ENCODE measurements around the gene SYT10. TPM values are rescaled to one million over a fixed set of nuclear protein-coding genes. Genes with fewer than 3 reads are reported as not detected.

Gene SYT10
- total RNA-seq, 1 experiment from 2014 or later = 1.7 TPM

DNA sequence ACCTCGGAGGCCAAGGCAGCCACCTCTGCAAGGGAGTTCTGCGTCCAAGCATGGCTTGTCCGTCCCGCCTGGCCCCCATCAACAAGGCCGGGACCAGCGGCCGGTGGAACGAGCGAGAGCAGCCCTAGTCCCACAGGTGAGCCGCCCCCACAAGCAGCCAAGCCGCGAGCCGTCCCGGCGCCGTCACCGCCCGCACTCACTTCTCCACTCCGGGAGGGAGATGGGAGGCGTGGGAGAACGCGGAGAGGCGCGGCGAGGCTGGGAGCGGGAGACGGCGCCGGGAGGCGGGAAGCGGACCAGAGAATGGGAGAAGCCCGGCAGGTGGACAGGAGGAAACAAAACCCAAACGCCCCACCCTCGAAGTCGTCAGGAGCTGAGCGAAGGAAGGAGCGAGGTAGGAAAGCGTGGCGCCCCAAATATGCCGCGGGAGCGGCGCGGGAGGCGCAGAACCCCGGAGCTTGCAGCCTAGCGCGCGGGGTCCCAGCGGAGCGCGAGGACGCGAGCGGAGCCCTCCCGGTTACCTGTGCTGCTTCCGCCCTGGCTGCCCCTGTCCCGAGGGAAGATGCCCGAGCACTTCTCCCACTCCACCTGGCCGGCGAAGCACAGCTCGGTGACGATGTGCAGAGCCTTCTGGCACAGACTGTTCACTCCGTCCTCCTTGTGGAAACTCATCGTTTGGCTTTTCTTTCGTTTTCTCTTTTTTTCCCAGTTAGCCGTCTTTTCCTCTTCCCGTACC lies 600 bp downstream of the SYT10 start:
- H3K36me3 Mint-ChIP-seq = no peaks in the 10 kb centered on the region
- peaks cover 22% of the 10 kb centered on the region for H3K4me1 Mint-ChIP-seq
- H3K27me3 Mint-ChIP-seq (ENCODE audit: low read depth) = peaks cover 46% of the 10 kb centered on the region
- H3K4me3 Mint-ChIP-seq = peak overlapping the region; percentile 86
- H3K9me3 Mint-ChIP-seq = no peaks in the 10 kb centered on the region
- POLR2A ChIA-PET = no interaction called here
- H3K27ac Mint-ChIP-seq = no peak overlapping the region
- CTCF ChIA-PET = no interaction called here
- DNase-seq (ENCODE audit: low spot score) (peak; percentile 57), ATAC-seq (peak; percentile 59)
- TF ChIP-seq ZNF121 (CRISPR knock-in tag; IDR thresholded peaks at IDR 0.05) = no peak
- TF ChIP-seq, protein P1, sequence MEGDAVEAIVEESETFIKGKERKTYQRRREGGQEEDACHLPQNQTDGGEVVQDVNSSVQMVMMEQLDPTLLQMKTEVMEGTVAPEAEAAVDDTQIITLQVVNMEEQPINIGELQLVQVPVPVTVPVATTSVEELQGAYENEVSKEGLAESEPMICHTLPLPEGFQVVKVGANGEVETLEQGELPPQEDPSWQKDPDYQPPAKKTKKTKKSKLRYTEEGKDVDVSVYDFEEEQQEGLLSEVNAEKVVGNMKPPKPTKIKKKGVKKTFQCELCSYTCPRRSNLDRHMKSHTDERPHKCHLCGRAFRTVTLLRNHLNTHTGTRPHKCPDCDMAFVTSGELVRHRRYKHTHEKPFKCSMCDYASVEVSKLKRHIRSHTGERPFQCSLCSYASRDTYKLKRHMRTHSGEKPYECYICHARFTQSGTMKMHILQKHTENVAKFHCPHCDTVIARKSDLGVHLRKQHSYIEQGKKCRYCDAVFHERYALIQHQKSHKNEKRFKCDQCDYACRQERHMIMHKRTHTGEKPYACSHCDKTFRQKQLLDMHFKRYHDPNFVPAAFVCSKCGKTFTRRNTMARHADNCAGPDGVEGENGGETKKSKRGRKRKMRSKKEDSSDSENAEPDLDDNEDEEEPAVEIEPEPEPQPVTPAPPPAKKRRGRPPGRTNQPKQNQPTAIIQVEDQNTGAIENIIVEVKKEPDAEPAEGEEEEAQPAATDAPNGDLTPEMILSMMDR (IDR thresholded peaks at IDR 0.05) = no peak
- no peak for TF ChIP-seq CREM (CRISPR knock-in tag; IDR thresholded peaks at IDR 0.05)
- no peak for TF ChIP-seq ELF4 (CRISPR knock-in tag; IDR thresholded peaks at IDR 0.05; ENCODE audit: low read depth)
- TF ChIP-seq JAZF1 (CRISPR knock-in tag; IDR thresholded peaks at IDR 0.05) = no peak
- TF ChIP-seq, protein P2, sequence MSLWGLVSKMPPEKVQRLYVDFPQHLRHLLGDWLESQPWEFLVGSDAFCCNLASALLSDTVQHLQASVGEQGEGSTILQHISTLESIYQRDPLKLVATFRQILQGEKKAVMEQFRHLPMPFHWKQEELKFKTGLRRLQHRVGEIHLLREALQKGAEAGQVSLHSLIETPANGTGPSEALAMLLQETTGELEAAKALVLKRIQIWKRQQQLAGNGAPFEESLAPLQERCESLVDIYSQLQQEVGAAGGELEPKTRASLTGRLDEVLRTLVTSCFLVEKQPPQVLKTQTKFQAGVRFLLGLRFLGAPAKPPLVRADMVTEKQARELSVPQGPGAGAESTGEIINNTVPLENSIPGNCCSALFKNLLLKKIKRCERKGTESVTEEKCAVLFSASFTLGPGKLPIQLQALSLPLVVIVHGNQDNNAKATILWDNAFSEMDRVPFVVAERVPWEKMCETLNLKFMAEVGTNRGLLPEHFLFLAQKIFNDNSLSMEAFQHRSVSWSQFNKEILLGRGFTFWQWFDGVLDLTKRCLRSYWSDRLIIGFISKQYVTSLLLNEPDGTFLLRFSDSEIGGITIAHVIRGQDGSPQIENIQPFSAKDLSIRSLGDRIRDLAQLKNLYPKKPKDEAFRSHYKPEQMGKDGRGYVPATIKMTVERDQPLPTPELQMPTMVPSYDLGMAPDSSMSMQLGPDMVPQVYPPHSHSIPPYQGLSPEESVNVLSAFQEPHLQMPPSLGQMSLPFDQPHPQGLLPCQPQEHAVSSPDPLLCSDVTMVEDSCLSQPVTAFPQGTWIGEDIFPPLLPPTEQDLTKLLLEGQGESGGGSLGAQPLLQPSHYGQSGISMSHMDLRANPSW (CRISPR knock-in tag; conservative IDR thresholded peaks at IDR 0.05; ENCODE audit: low read depth) = no peak
- TF ChIP-seq ZNF138 (CRISPR knock-in tag; conservative IDR thresholded peaks at IDR 0.05) = no peak
- TF ChIP-seq GABPB1 (CRISPR knock-in tag; IDR thresholded peaks at IDR 0.05) = no peak
- no peak for TF ChIP-seq RELA (CRISPR knock-in tag; IDR thresholded peaks at IDR 0.05; ENCODE audit: borderline replicate concordance)
- 0 out of 2 replicates have a peak, but pooled peaks have one; percentile 48 for TF ChIP-seq NR1H2 (CRISPR knock-in tag; IDR thresholded peaks at IDR 0.05)
- TF ChIP-seq, protein P3, sequence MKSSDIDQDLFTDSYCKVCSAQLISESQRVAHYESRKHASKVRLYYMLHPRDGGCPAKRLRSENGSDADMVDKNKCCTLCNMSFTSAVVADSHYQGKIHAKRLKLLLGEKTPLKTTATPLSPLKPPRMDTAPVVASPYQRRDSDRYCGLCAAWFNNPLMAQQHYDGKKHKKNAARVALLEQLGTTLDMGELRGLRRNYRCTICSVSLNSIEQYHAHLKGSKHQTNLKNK (CRISPR knock-in tag; IDR thresholded peaks at IDR 0.05) = no peak
- TF ChIP-seq ZNF423 (CRISPR knock-in tag; IDR thresholded peaks at IDR 0.05) = no peak
- peak; percentile 77; the same call in 1 of the 2 replicates for TF ChIP-seq ZNF219 (CRISPR knock-in tag; IDR thresholded peaks at IDR 0.05; ENCODE audit: borderline replicate concordance)
- TF ChIP-seq ZBTB21 (CRISPR knock-in tag; IDR thresholded peaks at IDR 0.05; ENCODE audit: borderline replicate concordance) = no peak
- TF ChIP-seq, protein P4, sequence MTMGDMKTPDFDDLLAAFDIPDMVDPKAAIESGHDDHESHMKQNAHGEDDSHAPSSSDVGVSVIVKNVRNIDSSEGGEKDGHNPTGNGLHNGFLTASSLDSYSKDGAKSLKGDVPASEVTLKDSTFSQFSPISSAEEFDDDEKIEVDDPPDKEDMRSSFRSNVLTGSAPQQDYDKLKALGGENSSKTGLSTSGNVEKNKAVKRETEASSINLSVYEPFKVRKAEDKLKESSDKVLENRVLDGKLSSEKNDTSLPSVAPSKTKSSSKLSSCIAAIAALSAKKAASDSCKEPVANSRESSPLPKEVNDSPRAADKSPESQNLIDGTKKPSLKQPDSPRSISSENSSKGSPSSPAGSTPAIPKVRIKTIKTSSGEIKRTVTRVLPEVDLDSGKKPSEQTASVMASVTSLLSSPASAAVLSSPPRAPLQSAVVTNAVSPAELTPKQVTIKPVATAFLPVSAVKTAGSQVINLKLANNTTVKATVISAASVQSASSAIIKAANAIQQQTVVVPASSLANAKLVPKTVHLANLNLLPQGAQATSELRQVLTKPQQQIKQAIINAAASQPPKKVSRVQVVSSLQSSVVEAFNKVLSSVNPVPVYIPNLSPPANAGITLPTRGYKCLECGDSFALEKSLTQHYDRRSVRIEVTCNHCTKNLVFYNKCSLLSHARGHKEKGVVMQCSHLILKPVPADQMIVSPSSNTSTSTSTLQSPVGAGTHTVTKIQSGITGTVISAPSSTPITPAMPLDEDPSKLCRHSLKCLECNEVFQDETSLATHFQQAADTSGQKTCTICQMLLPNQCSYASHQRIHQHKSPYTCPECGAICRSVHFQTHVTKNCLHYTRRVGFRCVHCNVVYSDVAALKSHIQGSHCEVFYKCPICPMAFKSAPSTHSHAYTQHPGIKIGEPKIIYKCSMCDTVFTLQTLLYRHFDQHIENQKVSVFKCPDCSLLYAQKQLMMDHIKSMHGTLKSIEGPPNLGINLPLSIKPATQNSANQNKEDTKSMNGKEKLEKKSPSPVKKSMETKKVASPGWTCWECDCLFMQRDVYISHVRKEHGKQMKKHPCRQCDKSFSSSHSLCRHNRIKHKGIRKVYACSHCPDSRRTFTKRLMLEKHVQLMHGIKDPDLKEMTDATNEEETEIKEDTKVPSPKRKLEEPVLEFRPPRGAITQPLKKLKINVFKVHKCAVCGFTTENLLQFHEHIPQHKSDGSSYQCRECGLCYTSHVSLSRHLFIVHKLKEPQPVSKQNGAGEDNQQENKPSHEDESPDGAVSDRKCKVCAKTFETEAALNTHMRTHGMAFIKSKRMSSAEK (CRISPR knock-in tag; IDR thresholded peaks at IDR 0.05; ENCODE audit: borderline replicate concordance) = no peak
- no peak for TF ChIP-seq TP53 (CRISPR knock-in tag; IDR thresholded peaks at IDR 0.05)
- no peak for TF ChIP-seq ZNF263 (CRISPR knock-in tag; IDR thresholded peaks at IDR 0.05; ENCODE audit: low read depth)
- TF ChIP-seq GRHL2 (CRISPR knock-in tag; IDR thresholded peaks at IDR 0.05; ENCODE audit: insufficient replicate concordance, severe bottlenecking) = no peak
- TF ChIP-seq, protein P5, sequence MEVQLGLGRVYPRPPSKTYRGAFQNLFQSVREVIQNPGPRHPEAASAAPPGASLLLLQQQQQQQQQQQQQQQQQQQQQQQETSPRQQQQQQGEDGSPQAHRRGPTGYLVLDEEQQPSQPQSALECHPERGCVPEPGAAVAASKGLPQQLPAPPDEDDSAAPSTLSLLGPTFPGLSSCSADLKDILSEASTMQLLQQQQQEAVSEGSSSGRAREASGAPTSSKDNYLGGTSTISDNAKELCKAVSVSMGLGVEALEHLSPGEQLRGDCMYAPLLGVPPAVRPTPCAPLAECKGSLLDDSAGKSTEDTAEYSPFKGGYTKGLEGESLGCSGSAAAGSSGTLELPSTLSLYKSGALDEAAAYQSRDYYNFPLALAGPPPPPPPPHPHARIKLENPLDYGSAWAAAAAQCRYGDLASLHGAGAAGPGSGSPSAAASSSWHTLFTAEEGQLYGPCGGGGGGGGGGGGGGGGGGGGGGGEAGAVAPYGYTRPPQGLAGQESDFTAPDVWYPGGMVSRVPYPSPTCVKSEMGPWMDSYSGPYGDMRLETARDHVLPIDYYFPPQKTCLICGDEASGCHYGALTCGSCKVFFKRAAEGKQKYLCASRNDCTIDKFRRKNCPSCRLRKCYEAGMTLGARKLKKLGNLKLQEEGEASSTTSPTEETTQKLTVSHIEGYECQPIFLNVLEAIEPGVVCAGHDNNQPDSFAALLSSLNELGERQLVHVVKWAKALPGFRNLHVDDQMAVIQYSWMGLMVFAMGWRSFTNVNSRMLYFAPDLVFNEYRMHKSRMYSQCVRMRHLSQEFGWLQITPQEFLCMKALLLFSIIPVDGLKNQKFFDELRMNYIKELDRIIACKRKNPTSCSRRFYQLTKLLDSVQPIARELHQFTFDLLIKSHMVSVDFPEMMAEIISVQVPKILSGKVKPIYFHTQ (CRISPR knock-in tag; IDR thresholded peaks at IDR 0.05) = no peak
- TF ChIP-seq HMGA2 (CRISPR knock-in tag; IDR thresholded peaks at IDR 0.05) = no peak
- TF ChIP-seq, protein P6, sequence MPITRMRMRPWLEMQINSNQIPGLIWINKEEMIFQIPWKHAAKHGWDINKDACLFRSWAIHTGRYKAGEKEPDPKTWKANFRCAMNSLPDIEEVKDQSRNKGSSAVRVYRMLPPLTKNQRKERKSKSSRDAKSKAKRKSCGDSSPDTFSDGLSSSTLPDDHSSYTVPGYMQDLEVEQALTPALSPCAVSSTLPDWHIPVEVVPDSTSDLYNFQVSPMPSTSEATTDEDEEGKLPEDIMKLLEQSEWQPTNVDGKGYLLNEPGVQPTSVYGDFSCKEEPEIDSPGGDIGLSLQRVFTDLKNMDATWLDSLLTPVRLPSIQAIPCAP (CRISPR knock-in tag; IDR thresholded peaks at IDR 0.05) = 0 out of 2 replicates have a peak, but pooled peaks have one; percentile 21
- TF ChIP-seq TEAD4 (CRISPR knock-in tag; IDR thresholded peaks at IDR 0.05) = 0 out of 2 replicates have a peak, but pooled peaks have one; percentile 20
- TF ChIP-seq, protein P7, sequence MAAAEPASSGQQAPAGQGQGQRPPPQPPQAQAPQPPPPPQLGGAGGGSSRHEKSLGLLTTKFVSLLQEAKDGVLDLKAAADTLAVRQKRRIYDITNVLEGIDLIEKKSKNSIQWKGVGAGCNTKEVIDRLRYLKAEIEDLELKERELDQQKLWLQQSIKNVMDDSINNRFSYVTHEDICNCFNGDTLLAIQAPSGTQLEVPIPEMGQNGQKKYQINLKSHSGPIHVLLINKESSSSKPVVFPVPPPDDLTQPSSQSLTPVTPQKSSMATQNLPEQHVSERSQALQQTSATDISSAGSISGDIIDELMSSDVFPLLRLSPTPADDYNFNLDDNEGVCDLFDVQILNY (CRISPR knock-in tag; IDR thresholded peaks at IDR 0.05) = peak; percentile 38; the same call in 1 of the 2 replicates
- TF ChIP-seq OVOL2 (CRISPR knock-in tag; IDR thresholded peaks at IDR 0.05; ENCODE audit: borderline replicate concordance) = no peak
